ENCODE data around the gene LIN28B. TPM values are rescaled to one million over a fixed set of nuclear protein-coding genes. Genes with fewer than 3 reads are reported as not detected.

LIN28B gene, protein sequence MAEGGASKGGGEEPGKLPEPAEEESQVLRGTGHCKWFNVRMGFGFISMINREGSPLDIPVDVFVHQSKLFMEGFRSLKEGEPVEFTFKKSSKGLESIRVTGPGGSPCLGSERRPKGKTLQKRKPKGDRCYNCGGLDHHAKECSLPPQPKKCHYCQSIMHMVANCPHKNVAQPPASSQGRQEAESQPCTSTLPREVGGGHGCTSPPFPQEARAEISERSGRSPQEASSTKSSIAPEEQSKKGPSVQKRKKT
- not detected in 2 replicates for total RNA-seq

DNA sequence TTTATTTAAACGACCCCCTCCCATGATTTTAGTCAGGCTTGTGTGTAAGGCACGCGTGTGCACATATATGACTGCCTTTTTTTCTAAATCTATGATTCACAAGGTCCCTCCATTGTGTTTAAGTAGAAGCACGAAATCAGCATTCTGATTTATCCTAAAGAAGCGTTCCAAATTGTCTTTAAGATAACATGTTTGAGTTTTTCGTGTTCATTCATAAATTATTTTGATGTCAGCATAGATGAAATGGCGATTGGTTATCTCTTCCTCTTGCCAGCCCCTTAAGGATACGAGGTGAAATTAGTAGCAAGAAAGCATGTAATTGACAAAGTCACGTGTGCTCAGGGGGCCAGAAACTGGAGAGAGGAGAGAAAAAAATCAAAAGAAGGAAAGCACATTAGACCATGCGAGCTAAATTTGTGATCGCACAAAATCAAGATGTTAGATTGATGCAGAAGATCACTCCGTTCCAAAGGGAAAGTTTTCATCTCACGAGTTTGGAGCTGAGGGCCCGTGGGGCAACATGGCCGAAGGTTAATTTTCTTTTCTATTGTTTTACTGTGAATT, at the start of gene LIN28B:
LIN28B (plus strand) TSS at position 377 of the 564 bp plus-strand sequence; CDS start at position 521, 144 bp downstream.

Other genes starting within 250 kb of the LIN28B start
- 25.7 and 26.3 TPM in 2 replicates for gene HACE1, start 97.2 kb upstream of the LIN28B start, total RNA-seq
- gene POPDC3, start 222.9 kb downstream of the LIN28B start, total RNA-seq = 20.6 and 23.6 TPM in 2 replicates